Tibial nerve (tissue), 4 donors: ENCODE data around the gene DHH.

Source experiments
- EP300 ChIP-seq, 2 donors: sonication (generic); formaldehyde crosslinking; IDR thresholded peaks; one replicate each; pipeline ENCODE4 v1.6.1; 2017; ENCODE audit warnings: antibody characterized with exemption in 2 of 2, mild to moderate bottlenecking in 1 of 2
- TF ChIP-seq, protein P1 (sequence below), 5 experiments: fragments of 200-600 bp in 3 of 5; fragments of 450-650 bp in 2 of 5; sonication (generic) in 3 of 5; IDR thresholded peaks; one replicate each; pipeline ENCODE4 v1.5.1; 2016 to 2019; ENCODE audit warnings: antibody characterized with exemption in 5 of 5, mild to moderate bottlenecking in 3 of 5, moderate library complexity in 2 of 5

DNA sequence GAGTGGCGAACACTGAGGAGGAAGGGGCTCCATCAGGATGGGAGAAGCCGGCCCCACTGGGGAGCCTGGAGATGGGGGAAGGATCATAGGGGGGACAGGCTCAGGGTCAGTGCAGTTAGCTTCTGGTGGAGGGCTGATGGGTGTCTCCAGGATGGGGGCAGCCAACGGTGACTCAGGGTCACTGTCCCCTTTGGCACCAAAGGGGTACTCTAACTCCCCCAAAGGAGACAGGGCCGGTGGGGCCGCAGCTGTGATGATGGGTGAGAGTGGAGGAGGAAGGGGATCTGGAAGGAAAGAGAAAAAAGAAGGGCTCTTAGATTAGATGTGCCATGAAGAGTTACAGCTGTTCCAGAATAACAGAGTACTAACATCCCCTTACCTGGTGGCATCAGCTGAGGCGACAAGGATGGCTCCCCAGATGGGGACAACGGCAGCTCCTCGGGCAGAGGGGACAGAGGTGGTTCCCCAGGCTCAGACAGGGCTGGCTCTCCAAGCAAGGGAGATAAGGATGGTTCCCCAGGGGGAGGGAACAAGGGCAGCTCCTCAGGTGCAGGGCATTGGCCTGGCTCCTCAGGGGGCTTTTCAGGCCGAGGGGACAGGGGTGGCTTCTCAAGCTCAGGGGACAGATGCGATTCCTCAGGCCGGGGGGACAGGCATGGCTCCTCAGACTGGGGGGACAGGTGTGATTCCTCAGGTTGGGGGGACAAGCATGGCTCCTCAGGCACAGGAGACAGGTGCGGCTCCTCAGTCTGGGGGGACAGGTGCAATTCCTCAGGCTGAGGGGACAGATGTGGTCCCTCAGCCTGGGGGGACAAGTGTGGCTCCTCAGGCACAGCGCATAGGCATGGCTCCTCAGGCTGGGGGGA, 43.9 kb downstream of the DHH start:
- TF ChIP-seq, protein P1, sequence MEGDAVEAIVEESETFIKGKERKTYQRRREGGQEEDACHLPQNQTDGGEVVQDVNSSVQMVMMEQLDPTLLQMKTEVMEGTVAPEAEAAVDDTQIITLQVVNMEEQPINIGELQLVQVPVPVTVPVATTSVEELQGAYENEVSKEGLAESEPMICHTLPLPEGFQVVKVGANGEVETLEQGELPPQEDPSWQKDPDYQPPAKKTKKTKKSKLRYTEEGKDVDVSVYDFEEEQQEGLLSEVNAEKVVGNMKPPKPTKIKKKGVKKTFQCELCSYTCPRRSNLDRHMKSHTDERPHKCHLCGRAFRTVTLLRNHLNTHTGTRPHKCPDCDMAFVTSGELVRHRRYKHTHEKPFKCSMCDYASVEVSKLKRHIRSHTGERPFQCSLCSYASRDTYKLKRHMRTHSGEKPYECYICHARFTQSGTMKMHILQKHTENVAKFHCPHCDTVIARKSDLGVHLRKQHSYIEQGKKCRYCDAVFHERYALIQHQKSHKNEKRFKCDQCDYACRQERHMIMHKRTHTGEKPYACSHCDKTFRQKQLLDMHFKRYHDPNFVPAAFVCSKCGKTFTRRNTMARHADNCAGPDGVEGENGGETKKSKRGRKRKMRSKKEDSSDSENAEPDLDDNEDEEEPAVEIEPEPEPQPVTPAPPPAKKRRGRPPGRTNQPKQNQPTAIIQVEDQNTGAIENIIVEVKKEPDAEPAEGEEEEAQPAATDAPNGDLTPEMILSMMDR (IDR thresholded peaks at IDR 0.05): no peak
- TF ChIP-seq EP300 (IDR thresholded peaks at IDR 0.05): no peak
